Eye (tissue), 1 donor: ENCODE results near the gene TCP1.
"Not testable (repeated sequence)": the region's sequence is repeated elsewhere in the genome, so short reads cannot be mapped to it uniquely, and the experiment has no call there.

Source experiments
- DNase-seq: peaks from one replicate; pipeline ENCODE4 v3.0.0-alpha.2; 2015

The TCP1 gene

DNA sequence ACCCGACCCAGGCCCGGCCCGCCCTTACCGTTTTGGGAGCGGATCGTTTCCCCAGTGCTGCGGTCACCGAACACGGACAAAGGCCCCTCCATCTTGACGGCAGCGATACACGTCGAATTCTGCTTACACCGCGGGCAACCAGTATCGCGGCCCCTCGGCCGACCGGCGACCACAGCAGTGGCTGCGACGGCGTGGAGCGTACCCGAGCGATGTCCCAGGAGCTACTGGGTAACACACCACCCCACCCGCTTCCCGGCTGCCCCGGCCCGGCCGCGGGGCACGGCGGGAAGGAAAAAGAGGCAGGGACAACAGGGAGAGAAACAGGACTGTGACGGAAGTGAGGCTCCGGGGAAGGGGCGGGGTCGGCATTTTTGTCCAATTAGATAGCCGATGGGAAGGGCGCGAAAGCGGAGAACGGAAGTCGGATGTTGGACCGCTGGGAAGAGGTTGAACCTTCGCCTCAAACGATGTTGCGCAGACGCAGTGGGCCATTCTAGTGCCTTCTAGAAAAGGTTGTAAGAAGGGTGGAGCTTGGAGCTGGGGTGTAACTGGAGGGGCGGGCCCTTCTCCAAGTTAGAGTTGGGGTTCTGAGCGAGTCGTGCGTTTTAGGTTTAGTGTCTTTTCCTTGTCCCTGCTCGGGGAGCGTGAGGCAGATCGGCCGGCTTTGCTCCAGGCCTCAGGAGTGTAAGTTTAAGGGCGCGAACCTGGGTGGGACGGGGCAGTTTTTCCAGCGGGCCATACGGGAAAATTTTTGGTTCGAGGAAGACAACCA, at the start of gene TCP1:
Gene TCP1 (minus strand): TSS at position 226 of the 772 bp plus-strand sequence. CDS start 134 bp downstream, at position 92.
- peak; percentile 100 for DNase-seq

DNA sequence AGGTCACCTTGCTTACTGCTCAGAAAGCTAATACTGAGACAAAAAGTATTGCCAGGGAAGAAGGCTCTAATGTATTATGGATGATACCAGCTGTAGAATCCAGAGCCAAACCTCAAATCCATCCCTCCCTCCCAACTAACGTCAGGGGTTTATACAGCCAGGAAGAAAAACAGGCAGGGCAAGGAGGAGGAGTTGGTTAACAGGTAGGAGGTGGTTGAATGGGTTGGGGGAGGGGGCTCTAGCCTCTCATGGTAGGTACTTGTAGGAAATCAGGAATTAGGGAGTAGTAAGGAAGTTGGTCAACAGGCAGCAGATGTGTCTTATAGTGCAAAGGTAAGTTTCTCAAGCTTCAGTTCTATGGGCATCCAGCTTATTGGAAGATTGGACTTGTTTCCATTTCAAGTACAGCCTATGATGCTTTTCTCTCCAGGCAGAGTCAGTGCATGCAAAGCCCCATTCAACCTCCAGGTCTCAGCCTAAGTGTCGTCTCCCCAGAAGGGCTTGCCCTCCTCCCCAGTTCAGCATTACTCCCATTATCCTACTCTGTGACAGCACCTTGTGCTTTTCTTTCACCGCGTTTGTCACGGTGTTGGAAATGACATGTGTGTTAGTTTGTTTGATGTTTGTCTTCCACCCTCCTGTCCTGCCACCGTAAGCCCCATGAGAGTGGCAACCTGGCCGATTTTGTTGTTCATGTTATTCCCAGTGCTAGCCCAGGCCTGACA, 48.8 kb upstream of the TCP1 start:
- no peak for DNase-seq

DNA sequence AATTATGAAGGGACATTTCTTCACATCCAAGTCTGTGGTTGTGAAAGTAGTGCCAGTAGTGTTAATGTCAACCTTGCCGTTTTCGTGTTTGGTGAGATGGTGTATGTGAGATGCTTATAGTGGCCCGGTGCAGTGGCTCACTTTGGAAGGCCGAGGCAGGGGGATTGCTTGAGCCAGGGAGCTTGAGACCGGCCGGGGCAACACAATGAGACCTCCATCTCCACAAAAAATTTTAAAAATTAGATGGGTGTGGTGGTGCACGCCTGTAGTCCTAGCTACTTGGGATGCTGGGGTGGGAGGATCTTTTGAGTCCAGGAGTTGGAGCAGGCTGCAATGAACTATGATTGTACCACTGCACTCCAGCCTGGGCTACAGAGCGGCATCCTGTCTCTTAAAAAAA, 48.1 kb upstream of the TCP1 start:
- no peak for DNase-seq

DNA sequence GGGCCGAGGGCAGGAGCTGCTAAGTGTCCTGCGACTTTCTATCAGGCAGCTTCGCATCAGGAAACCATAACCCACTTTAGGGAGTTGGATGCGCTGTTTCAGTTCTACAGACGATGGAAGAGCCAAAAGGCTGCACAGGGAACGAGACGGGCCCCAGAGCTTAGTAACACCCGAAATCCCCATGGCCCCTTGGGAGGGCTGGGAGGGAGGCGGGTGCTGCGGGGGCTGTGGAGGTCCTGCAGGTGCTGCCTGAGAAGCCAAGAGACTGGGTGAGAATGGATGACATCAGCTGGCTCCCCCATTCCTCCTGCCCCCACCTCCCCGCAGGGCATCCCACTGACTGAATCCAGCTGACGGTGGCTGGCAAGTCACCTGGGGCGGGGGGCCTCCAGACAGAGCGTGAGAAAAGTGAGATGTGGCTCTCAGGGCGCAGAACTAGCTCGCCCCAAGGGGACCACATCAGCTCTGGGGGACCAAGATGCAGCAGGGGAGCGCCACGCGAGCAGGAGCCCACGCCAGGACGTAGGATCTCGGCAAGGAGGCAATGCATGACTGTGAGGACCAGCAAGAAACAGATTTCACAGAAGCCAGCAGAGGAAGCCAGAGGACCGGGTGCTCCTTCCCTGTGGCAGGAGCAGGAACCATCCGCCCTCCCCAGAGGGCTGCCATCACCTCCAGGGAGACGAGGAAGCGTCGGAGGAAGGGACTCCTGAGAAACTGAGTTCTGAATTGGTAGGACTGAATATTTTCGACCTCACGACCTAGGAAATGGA, 47.5 kb upstream of the TCP1 start:
- no peak for DNase-seq

DNA sequence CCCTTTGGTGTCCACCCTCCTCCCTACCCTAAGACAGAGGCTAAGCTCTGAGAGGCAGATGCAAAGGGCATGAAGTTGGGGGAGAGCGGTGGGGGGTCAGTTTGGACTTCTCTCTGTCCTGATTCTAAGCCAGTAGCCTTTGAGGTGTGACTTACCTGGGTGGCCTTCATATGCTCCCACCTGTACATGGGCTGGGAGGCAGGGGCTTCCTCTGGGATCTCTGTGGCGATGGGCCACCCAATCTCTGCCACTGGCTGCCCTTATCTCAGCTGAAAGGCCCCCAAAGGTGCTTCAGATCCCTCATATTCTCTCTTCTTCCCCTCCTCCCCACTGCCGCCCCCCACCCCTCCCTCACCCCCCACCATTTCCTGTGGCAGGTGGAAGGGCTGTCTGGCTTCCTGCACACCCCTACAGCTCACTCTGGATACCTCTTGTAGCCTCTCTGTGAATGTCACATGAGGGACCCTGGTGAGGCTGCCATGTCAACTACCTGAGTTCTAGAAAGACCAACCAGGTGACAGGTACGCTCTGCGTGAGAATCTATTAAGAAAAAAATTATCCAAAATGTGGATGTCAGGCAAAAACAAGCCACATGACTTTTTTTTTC, 44.7 kb upstream of the TCP1 start:
- DNase-seq, result no peak

DNA sequence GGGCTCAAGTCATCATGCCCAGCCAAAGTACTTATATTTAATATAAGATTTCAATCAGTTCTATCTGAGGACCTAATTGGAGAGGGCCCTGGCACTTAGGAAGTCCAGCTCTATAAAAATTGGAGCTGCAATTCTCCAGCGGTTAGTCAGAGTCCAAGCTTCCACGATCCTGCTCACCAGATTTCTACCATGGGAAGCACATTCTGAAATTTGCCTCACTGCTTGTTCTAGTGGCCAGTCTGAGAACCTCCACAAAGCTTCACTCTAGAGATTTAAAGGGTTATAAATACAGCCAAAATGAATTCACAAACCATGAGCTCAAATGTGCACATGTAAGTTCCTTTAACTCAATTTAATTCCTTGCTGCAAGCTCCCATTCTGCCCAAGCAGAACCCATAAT, 44.2 kb upstream of the TCP1 start:
- no peak for DNase-seq

DNA sequence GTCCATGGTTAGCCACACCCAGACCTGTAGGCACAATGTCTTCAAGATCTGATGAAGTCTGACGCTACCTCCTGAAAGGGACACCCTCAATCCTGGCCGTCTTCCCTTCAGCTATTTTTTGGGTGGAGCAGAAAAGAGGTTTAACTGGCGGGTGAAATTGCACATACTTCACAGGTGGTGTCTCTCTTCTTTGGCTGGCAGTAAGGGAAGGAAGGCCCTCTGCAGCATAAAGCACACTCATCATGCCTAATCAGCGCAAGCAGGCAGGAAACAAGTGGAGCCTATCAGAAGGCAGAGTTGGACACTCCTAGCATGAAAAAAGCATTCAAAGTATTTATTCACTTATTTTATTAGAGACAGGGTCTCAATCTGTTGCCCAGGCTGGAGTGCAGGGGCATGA, 43.5 kb upstream of the TCP1 start:
- DNase-seq, result no peak

DNA sequence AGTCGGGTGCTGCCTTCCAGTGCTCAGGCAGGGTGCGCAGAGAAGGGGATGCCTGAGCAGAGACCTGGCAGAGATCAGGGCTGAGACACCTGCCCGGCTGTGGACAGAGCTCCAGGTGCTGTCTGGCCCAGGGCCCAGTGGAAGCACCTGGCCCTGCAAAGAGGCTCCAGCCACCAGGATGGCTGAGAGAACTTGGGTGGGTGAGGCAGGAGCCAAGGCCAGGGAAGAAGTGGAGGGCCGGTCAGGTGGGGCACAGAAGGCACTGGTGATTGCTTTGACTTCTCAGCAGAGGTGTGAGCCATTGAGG, 41.9 kb upstream of the TCP1 start:
- no peak for DNase-seq

DNA sequence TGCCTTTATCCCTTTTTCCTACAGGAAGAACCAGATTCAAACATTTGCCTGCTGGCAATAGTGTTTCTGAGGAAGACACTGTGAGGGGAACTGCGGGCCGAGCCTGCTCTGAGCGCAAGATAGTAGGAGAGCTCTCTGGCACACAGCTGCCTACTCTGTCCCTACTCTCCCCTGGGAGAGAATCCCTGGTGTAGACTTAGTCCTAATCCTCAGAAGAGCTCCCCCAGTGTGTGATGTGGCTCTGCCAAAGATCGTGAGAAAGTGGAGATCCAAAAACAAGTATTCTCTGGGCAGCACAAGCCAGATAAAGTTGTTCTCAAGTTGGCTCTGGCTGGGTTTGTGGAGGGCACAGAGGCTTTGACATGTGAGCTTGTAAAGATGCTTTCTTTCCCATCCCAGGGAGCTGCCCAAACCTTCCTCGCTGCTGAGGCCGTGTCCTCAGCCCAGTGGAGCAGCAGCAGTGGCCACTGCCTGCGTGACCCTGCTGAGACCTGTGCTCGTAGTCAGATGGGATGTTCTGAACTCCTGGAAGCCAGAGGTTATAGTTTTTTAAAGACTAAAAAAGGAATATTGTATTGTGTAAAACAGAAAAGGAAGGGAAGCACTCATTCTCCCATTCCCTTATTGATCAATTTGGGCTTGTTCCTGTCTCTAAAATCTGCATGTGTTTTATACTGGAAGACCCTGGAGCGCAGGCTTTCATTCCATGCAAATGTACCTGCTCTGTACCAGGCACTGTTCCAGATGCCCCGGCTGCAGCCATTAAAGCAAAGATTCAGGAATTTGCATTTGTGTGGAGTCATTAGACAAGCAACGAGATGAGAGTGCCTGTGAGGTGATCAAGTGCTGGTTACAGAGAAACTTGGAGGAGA, 41.3 kb upstream of the TCP1 start:
- no peak for DNase-seq

DNA sequence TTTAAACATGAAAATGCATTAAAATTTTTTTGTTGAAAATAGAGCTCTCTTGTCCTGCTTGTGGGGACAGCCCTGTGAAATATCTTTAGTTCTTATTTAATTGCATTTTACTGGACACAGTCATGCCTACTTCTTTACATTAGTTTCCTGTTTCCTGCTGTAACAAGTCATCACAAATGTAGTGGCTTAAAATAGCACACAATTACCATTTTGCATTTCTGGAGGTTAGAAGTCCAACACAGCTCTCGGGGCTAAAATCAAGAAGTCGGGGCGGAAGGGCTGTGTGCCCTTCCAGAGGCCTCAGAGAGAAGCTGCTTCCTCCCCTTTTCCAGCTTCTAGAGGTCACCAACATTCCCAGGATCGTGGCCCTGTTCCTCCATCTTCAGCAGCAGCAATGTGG, 40.1 kb upstream of the TCP1 start:
- no peak for DNase-seq

DNA sequence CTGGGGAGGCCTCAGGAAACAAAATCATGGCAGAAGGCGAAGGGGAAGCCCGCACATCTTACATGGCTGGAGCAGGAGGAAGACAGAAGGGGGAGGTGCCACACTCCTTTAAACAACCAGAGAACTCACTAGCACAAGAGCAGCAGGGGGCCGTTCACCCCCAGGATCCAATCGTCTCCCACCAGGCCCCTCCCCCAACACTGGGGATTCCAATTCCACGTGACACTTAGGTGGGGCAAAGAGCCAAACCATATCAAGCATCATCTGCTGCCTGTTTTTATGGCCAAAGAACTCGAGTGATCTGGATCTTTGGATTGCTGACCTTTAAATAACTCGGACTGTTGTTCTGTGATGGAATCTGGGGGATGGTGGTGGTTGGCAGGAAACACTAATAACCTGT, 38.7 kb upstream of the TCP1 start:
- no peak for DNase-seq

DNA sequence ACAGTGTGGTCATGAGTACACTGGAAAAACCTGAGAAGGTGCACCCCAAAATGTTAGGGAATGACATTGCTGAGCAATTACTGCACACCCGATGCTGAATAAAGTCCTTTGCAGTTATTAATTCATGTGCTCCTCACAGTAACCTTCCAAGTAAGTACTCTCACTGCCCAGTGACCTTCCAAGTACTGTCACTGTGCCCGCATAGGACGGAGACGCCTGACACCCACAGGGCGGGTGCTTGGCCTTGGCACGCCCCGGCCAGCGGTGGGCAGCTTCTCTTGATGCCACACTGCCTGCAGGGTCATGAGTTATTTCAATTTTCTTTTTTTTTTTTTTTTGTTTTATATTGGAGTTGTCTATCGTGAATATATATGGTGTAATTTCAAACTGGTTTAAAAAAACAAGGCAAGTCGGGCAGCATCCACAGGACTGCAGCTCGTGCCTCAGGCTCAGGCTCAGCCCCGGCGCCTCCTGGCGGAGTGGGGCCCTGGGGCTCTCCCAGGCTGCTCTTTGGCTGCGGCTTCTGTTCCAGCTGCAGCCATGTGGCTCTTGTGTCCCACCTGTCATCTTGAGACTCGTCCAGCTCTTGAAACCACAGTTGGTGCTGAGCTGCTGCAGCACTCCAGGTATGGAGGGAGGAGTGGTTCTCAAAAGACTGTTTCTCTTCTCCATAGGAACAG, 37.7 kb upstream of the TCP1 start:
- DNase-seq, result no peak

DNA sequence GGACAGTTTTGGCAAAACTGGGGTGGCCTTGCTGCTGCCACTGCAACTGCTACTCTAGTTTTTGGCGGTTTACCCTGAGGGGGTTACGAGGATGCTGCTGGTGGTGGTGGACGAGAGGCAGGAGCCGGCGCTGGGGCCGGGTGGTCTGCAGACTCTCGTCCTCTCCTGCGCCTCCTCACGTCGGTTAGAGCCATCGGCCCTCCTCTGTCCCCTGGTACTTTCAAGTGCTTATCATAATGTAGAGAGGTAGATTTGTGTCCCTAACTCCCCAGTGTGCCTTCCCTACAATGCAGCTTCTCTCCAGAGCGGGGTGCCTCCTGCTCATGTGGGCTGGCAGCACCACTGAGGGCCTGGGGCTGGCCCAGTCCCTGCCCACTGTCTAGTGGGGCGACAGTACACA, 36.6 kb upstream of the TCP1 start:
- DNase-seq, result no peak

DNA sequence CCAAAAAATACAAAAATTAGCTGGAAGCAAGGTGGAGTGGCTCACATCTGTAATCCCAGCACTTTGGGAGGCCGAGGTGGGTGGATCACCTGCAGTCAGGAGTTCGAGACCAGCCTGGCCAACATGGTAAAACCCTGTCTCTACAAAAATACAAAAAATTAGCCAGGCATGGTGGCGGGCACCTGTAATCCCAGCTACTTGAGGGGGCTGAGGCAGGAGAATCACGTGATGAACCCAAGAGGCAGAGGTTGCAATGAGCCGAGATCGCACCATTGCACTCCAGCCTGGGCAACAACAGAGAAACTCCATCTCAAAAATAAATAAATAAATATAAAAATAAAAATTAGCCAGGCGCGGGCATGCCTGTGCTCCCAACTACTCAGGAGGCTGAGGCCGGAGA, 35.3 kb upstream of the TCP1 start:
- DNase-seq, result not testable (repeated sequence)

DNA sequence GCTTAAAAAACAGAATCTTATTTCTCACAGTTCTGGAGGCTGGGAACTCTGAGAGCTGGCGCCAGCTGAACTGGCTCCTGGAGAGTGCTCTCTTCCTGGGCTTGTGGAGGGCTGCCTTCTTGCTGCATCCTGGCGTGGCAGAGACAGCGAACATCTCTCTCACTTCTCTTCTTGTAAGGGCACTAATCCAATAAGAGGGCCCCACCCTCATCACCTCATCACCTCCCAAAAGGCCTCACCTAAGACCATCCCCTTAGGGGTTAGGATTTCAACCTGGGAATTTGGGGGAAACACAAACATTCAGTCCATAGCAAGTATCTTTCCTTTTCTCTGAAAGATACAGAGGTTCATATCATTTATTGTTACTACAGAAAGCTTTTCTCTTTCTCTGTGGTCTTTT, 34.6 kb upstream of the TCP1 start:
- DNase-seq, result no peak

DNA sequence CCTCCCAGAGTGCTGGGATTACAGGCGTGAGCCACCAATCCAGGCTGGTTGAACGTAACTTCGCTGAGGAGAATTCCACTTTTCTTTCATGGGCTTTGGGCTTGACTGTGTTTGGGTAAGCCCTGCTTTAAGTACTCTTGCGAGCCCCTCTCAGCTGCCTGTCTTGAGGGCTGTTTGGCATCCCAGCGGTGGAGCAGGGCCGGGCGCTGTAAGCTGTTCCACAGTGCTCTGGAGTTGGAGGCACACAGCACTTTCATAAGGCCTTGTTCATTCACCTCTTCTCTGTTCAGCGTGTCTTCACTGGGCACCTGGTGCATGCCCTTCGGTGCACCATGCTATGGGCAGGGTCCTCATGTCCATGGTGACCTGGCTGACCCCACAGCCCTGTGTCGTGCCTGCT, 32.3 kb upstream of the TCP1 start:
- no peak for DNase-seq

DNA sequence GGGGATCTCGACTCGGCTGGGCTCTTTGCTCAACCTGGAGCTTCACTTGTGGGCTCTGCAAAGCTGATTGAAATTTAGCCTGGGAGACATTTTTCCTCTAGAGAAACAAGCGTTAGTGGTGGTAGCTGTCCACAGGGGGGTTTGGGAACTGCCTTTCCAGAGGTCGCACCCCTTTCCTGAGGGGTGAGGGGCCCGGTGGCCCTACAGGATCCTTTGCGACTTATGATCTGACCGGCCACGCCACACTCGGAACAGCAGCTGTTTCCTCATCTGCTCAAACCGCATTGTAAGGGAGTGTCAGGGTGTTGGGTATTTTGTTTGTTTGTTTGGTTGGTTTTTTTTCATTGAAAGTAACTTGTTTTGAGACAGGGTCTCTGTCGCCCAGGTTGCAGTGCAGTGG, 31.7 kb upstream of the TCP1 start:
- no peak for DNase-seq

DNA sequence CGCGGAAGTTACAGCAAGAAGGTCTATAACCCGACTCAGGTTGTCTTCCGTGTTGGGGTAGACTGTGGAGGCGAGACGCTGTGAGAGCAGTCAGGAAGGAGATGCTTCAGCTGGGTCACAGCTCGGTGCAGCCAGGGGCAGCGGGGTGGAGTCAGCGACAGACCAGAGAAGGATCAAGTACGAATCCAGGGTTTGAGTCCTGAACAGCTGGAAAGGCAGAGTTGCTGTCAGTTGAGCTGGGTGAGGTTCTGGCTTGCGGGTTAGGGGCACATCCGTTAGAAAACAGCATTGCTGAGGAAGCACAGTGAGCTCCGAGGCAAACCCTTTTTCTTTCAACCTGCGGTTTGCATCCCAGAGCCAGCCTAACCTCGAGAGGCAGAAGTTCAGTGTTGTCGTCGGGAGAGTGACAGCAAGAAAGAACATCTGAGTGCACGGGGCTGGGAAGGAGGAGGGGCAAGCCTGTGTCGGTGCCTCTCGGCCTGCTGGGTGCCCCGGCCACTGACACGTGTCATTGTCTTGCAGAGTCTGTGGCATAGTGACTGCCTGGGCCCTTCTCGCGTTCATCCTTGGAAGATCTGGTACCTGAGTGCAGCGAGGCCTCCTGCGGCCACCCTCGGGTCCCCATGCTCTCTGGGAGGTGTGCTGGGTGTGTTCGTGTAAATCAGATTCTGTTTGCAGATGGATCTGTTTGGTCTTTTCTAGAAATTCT, 30.7 kb upstream of the TCP1 start:
- DNase-seq, result peak; percentile 15

DNA sequence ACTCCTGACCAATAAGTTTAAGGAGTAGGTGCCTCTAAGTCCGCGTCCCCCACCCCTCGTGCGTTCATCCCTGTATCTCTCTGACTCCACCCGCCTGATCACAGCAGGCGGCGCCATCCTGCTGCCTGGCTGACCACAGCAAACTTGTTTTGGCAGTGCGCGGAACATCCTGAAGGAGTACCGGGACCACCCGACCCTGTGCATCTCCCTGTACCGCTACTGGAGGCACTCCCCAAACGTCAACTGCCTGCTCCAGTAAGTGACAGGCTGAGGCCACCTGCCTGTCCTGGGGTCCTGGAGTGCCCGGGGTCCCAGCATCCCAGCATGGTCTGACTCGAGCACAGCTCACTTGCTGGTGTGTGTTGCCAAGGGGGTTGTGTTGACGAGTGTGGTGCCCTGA, 29.7 kb upstream of the TCP1 start:
- no peak for DNase-seq

DNA sequence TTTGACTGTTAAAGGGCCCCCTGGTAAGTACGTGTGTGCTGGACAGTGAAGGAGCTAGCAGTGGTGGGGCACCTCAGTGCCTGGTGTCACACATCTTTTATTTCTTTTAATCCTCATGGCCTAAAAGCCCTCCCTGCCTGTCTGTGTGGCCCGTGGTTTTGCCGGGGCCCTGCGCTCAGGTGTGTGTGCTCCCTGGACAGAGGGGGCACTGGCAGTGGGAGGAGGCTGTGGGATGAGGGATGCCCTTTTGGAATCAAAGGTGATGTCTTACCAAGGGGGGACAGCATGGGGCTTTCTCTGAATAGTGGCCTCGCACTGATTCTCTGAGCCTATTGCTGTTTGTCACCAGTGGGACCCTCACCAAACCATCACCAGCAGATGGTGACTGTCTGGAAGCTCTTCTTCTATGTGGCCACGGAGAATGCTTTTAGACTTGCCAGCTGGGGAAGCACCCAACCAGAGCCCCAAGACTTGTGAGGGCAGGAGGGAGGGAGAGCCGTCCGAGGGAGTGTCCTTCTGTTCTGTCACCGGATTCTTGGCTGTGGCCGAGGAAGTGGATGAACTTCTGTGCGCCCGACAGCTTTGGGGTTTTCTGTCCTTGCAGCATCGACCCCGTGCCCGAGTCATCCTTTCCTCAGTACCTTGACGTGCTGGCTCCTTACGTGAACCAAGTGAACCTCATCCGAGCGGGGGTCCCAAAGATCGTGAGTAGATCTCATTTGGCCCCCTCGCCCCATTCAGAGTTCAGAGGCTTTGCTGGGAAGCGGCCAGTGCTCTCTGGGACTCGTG, 28.7 kb upstream of the TCP1 start:
- no peak for DNase-seq
